ENCODE measurements around the gene CYP4F8. TPM values are rescaled to one million over a fixed set of nuclear protein-coding genes. Genes with fewer than 3 reads are reported as not detected.

The CYP4F8 gene
- total RNA-seq, 1 experiment from 2014 or later: not detected

GRCh38 chr19:15675560-15675959 is 60.5 kb downstream of the CYP4F8 start:
- no peak for TF ChIP-seq CTCF (conservative IDR thresholded peaks at IDR 0.05)
- no peaks in the 10 kb centered on the region for H3K79me1 ChIP-seq (ENCODE audit: insufficient read depth, low read depth, low read length, poor library complexity, severe bottlenecking)
- no peak overlapping the region for H4K8ac ChIP-seq (replicated peaks; ENCODE audit: insufficient read length, low read depth, low read length)
- no peak overlapping the region for H2BK20ac ChIP-seq (ENCODE audit: low read depth, low read length, poor library complexity, severe bottlenecking)
- no peaks in the 10 kb centered on the region for H3K4me1 ChIP-seq (ENCODE audit: insufficient read depth, low read length)
- H2BK15ac ChIP-seq (ENCODE audit: low read depth, low read length): no peak overlapping the region
- no peaks in the 10 kb centered on the region for H3K23me2 ChIP-seq (ENCODE audit: insufficient read length, low read depth, low read length, poor library complexity, severe bottlenecking)
- H3T11ph ChIP-seq (ENCODE audit: low read length): no peak overlapping the region
- H3K18ac ChIP-seq (ENCODE audit: insufficient read length, low read depth, low read length): no peak overlapping the region
- DNase-seq: no peak
- H4K5ac ChIP-seq (ENCODE audit: insufficient read length, low read depth, low read length): no peak overlapping the region
- Mint-ChIP-seq H3K36me3 (ENCODE audit: insufficient read depth in 1 of 3, low read depth in 3 of 3) (peaks cover 5 to 20% (median 19%) of the 10 kb centered on the region in 3 experiments; a peak in 6 of 7 replicates), H3K4me1 (no peaks in the 10 kb centered on the region), H3K9me3 (peaks cover 86 to 93% of the 10 kb centered on the region in 2 experiments), H3K27me3 (ENCODE audit: low read depth) (peaks cover 2% of the 10 kb centered on the region), H3K4me3 (no peak overlapping the region), H3K27ac (no peak overlapping the region)
- no peak overlapping the region for H2AK5ac ChIP-seq (ENCODE audit: insufficient read length, low read length)
- no peak overlapping the region for H2AFZ ChIP-seq (ENCODE audit: low read length)
- H2BK12ac ChIP-seq (ENCODE audit: insufficient read length, low read depth, low read length): no peak overlapping the region
- no peaks in the 10 kb centered on the region for H3K27me3 ChIP-seq (ENCODE audit: insufficient read depth, low read length)
- no CpG with 5 or more reads among the region's 3 CpGs for WGBS (ENCODE audit: extremely low coverage, insufficient read length, low lambda C conversion rate)
- no peak overlapping the region for H3K56ac ChIP-seq (ENCODE audit: insufficient read length, low read depth, low read length)
- H3K9ac ChIP-seq (ENCODE audit: extremely low read depth, insufficient read length, low read length): no peak overlapping the region
- no peak overlapping the region for H3K4me2 ChIP-seq (ENCODE audit: insufficient read depth, insufficient read length, low read length)
- no peak overlapping the region for H3K14ac ChIP-seq (ENCODE audit: insufficient read depth, low read length)
- H3K4ac ChIP-seq (ENCODE audit: low read depth, low read length): no peak overlapping the region
- H2BK5ac ChIP-seq (ENCODE audit: insufficient read length, low read length): no peak overlapping the region
- no peak overlapping the region for H4K91ac ChIP-seq (ENCODE audit: insufficient read length, low read depth, low read length)
- H3K23ac ChIP-seq (ENCODE audit: insufficient read length, low read depth, low read length): no peak overlapping the region
- H3K27ac ChIP-seq (ENCODE audit: insufficient read length, low read depth, low read length): no peak overlapping the region
- no peak overlapping the region for H2BK120ac ChIP-seq (ENCODE audit: low read depth, low read length, poor library complexity, severe bottlenecking)
- no peaks in the 10 kb centered on the region for H3K79me2 ChIP-seq (ENCODE audit: insufficient read depth, low read length)
- no peaks in the 10 kb centered on the region for H4K20me1 ChIP-seq (ENCODE audit: control insufficient read depth, insufficient read depth, insufficient read length)
- H3K9me3 ChIP-seq (ENCODE audit: control insufficient read depth, low read depth, low read length): peaks cover 83% of the 10 kb centered on the region

All from H9 (cell line).